Measurements from ENCODE around the gene EML4.

Gene EML4

DNA sequence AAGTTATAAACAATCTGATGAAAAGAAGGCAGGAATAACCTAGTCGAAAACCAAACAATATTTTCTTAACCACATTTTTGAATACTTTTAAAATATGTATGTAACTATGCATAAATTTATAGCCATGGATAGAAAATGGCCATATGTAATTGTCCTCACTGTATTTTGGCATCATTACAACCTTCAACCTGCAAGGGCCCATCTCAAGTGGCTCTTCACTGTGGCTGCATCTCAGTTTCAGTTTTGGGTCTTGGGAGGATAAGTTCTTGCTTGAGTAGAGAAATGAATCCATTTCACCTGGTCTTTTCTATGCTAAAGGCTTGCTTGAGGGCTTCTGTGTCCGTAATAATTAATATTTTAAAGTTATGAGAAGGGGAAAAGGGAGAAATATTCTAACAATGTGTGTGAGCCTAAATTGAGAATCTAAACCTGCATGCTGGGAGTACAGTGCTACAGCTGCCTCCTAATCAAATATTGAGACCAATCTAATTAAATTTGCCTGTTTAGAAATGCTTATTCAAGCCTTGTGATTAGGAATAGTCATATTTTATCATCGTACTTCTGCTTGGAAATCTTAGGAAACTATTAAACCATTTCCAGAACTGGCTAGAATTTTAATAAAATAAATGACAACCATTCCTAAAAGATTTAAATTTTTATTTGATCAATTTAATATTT is 92.5 kb downstream of the EML4 start:
- no peak for DNase-seq (ENCODE audit: low read depth in 1 of 2, low spot score in 1 of 2)
- TF ChIP-seq CTCF (IDR thresholded peaks at IDR 0.05; ENCODE audit: insufficient read depth, low read length) (no peak), SPI1 (IDR thresholded peaks at IDR 0.05; ENCODE audit: borderline replicate concordance, low read depth) (no peak), GABPA (IDR thresholded peaks at IDR 0.05; ENCODE audit: low read depth) (no peak), POLR2AphosphoS5 (IDR thresholded peaks at IDR 0.05; ENCODE audit: low read depth) (no peak)
- TF ChIP-seq, protein P1, sequence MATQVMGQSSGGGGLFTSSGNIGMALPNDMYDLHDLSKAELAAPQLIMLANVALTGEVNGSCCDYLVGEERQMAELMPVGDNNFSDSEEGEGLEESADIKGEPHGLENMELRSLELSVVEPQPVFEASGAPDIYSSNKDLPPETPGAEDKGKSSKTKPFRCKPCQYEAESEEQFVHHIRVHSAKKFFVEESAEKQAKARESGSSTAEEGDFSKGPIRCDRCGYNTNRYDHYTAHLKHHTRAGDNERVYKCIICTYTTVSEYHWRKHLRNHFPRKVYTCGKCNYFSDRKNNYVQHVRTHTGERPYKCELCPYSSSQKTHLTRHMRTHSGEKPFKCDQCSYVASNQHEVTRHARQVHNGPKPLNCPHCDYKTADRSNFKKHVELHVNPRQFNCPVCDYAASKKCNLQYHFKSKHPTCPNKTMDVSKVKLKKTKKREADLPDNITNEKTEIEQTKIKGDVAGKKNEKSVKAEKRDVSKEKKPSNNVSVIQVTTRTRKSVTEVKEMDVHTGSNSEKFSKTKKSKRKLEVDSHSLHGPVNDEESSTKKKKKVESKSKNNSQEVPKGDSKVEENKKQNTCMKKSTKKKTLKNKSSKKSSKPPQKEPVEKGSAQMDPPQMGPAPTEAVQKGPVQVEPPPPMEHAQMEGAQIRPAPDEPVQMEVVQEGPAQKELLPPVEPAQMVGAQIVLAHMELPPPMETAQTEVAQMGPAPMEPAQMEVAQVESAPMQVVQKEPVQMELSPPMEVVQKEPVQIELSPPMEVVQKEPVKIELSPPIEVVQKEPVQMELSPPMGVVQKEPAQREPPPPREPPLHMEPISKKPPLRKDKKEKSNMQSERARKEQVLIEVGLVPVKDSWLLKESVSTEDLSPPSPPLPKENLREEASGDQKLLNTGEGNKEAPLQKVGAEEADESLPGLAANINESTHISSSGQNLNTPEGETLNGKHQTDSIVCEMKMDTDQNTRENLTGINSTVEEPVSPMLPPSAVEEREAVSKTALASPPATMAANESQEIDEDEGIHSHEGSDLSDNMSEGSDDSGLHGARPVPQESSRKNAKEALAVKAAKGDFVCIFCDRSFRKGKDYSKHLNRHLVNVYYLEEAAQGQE (IDR thresholded peaks at IDR 0.05; ENCODE audit: insufficient replicate concordance, low read depth), result no peak
- Histone ChIP-seq H3K4me3 (replicated peaks; ENCODE audit: insufficient read depth, low read length) (no peak overlapping the region), H3K27me3 (ENCODE audit: insufficient read depth, poor library complexity, severe bottlenecking) (no peaks in the 10 kb centered on the region), H3K27ac (replicated peaks) (no peak overlapping the region)

DNA sequence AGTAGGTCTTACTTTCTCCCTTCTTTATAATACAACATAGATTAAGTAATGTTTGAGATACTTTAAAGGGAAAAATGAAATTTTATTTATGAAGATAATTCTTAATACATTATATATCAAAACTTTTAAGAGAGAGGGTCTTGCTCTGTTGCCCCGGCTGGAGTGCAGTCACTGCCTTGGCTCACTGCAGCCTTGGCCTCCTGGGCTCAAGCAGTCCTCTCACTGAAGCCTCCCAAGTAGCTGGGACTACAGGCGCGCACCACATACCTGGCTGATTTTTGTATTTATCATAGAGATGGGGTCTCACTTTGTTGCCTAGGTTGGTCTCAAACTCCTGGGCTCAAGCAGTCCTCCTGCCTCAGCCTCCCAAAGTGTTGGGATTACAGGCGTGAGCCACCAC is 97.1 kb downstream of the EML4 start:
- TF ChIP-seq SPI1 (IDR thresholded peaks at IDR 0.05; ENCODE audit: borderline replicate concordance, low read depth) (no peak), POLR2AphosphoS5 (IDR thresholded peaks at IDR 0.05; ENCODE audit: low read depth) (no peak), CTCF (IDR thresholded peaks at IDR 0.05; ENCODE audit: insufficient read depth, low read length) (no peak), GABPA (IDR thresholded peaks at IDR 0.05; ENCODE audit: low read depth) (no peak)
- TF ChIP-seq, protein P1 (IDR thresholded peaks at IDR 0.05; ENCODE audit: insufficient replicate concordance, low read depth), result no peak
- H3K27ac ChIP-seq (replicated peaks), result no peak overlapping the region
- no peak overlapping the region for H3K4me3 ChIP-seq (replicated peaks; ENCODE audit: insufficient read depth, low read length)
- H3K27me3 ChIP-seq (ENCODE audit: insufficient read depth, poor library complexity, severe bottlenecking), result no peaks in the 10 kb centered on the region
- DNase-seq (ENCODE audit: low read depth in 1 of 2, low spot score in 1 of 2), result no peak

DNA sequence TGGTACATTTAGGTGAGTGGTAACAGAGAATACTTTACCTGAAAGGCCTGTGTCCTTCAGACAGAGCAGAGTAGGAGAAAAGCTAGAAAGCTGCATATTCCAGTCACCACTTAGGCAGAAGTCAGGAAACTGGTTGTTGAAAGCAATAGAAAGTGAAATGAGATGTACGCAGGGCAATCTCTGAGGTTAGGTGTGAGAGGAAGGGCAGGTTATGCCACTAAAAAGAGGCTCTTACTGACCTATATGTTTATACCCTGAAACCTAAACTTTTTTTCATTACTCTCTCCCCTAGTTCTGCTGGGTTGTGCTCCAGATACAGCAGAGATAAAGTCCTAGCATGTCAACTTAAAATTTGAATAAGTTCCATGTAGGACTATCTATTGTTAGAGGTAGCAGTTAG is 98.4 kb downstream of the EML4 start:
- no peak for DNase-seq (ENCODE audit: low read depth in 1 of 2, low spot score in 1 of 2)
- Histone ChIP-seq H3K27ac (replicated peaks) (no peak overlapping the region), H3K27me3 (ENCODE audit: insufficient read depth, poor library complexity, severe bottlenecking) (no peaks in the 10 kb centered on the region), H3K4me3 (replicated peaks; ENCODE audit: insufficient read depth, low read length) (no peak overlapping the region)
- TF ChIP-seq POLR2AphosphoS5 (IDR thresholded peaks at IDR 0.05; ENCODE audit: low read depth), result no peak
- TF ChIP-seq GABPA (IDR thresholded peaks at IDR 0.05; ENCODE audit: low read depth), result no peak
- TF ChIP-seq CTCF (IDR thresholded peaks at IDR 0.05; ENCODE audit: insufficient read depth, low read length), result no peak
- no peak for TF ChIP-seq SPI1 (IDR thresholded peaks at IDR 0.05; ENCODE audit: borderline replicate concordance, low read depth)
- TF ChIP-seq, protein P1 (IDR thresholded peaks at IDR 0.05; ENCODE audit: insufficient replicate concordance, low read depth), result no peak
